NCI-H460 (cell line): ENCODE measurements around the gene NAXD. TPM values are rescaled to one million over a fixed set of nuclear protein-coding genes. Genes with fewer than 3 reads are reported as not detected.
"Not testable (repeated sequence)": the region's sequence is repeated elsewhere in the genome, so short reads cannot be mapped to it uniquely, and the experiment has no call there.

Source experiments
- DNase-seq: peaks from one replicate; pipeline ENCODE4 v3.0.0-alpha.2; 2016; ENCODE audit warnings: low read depth; ENCODE audit errors: extremely low read depth
- polyA plus RNA-seq: library from polyadenylated mRNA; depleted of rRNA; stranded (reverse); fragments of >200 nt; gene quantifications from 2 replicates; pipeline ENCODE4 v1.2.3, GENCODE V29; 2014; cell fraction: nucleus; rRNA removed
- total RNA-seq: library from RNA; depleted of rRNA; stranded (reverse); fragments of >200 nt; shearing (Covaris generic); gene quantifications from 2 replicates; pipeline ENCODE4 v1.2.3, GENCODE V29; 2014; rRNA removed

Gene NAXD
- 20.9 and 21.5 TPM in 2 replicates for total RNA-seq
- polyA plus RNA-seq: 37.9 and 53.9 TPM in 2 replicates

DNA sequence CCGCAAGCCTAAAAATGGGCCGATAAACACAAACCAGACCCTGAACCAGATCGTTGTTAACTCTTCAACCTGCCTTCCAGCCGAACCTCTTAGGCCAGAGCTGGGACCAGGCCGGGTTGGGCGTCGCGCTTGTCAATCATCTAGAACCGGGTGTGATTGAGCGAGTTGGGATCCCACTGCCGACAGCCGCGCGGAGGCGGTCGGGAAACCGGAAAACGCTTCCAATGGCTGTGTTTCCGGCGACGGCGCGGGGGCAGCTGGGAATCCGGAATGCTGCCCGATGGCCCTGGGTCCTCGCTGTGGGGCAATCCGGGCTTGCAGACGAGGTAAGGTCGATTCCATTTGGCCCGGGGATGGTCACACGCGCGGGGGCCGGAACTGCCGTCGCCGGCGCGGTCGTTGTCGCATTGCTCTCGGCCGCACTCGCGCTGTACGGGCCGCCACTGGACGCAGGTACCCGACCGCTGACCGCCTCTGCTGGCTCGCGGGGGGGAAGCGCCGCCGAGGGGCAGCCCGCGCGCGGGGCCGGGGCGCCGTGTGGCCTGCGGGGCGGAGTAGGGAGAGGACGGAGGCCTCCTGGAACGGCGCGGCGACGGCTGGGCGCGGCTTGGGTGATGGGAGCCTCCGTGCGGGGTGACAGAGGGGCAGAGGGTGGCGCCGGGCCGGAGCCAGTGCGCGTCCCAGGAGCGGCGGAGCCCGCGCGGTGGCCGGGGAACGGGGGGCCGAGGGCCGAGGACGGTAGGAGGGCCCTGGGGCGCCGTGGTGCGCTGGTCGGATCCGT lies at the start of gene NAXD:
NAXD (plus strand) TSS at position 224 of the 781 bp plus-strand sequence; CDS start at position 281, 57 bp downstream.
- DNase-seq: peak; percentile 90

- DNase-seq: no peak
Measured at GRCh38 chr13:110566171-110566570, 49.2 kb upstream of the NAXD start.

DNA sequence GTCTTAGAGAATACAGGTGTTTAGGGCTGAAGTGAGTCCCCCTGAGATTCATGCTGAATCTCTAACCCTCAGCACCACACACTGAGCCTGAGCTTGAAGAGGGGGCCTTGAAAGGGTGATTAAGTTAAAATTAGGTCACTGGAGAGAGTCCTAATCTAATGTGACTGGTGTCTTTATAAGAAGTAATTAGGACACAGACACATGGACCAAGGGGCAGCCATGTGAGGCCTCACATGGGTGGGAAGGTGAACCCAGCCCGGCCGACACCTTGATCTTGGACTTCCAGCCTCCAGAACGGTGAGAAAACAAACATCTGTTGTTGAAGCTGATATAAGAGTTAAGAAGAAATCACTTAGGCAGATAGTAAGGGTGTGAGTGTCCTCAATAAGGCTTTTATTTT lies 46.7 kb upstream of the NAXD start:
- DNase-seq: no peak

DNA sequence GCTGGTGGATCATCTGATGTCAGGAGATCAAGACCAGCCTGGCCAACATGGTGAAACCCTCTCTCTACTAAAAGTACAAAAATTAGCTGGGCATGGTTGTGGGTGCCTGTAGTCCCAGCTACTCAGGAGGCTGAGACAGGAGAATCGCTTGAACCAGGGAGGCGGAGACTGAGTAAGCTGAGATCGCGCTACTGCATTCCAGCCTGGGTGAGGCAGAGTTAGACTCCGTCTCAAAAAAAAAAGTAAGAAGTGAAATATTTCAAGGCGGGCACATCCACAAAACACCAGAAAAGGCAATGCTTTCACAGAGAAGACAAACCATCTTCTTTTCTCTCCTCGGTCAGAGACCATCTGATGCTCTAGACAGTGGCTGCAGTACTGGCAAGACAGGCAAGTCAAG lies 45.4 kb upstream of the NAXD start:
- DNase-seq: not testable (repeated sequence)

- no peak for DNase-seq
Measured at GRCh38 chr13:110570886-110571285, 44.5 kb upstream of the NAXD start.

DNA sequence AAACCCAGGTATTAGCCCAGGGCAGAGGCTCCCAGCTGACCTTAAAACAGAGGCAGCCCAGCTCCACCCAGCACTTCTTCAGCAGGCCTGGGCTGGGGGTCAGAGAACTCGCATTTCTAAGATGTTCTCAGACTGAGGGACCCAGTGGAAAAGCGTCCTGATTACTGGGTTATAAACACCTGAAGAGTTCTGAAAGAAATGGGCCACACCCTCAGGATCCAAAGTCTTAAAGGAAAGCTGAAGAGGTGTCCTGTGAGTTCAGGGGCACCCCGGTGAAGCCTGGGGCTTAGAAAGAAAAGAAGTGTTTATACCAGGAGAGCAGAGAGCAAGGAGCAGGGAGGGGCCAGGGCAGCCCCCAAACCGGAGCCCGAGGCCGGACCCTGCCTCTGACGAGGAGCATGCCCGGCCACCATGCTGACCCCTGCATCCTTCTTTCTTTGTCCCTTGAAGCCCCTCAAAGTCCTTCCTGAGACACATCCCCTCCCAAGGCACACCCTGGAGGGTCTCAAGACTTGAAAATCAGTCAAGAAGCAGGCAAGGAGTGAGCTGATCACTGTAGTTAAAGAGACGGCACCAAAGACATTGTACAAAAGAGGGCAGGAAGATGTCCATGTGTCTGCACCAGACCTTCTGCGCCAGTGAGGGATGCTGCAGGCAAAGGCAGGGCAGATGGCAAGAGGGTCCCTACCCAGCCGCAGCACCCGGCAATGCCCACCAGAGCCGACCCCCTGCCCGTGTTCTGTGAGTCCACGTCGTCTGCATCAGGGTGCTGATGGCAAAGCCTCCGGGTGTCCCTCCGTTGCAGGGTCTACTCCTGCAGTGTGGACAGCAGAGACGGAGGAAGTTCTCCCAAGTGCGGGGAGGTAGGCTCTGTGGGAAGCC lies 43.2 kb upstream of the NAXD start:
- DNase-seq: no peak

DNA sequence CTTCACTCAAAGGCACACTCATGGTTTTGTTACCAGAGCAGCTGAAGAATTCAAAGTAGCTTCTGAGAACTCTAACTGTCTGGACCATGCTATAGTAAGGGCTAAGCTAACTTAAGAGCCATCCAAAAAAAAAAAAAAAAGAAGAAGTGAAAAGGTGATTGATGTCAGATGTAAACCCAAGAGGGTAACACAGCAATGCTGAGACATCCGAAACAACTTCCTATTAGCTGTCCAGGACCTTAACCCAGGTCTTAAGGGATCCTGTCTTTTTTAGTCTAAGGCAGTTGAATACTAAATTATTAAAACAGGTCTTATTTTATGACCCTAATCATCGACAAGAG lies 42.6 kb upstream of the NAXD start:
- DNase-seq: no peak

- no peak for DNase-seq
Measured at GRCh38 chr13:110574161-110574560, 41.2 kb upstream of the NAXD start.

DNA sequence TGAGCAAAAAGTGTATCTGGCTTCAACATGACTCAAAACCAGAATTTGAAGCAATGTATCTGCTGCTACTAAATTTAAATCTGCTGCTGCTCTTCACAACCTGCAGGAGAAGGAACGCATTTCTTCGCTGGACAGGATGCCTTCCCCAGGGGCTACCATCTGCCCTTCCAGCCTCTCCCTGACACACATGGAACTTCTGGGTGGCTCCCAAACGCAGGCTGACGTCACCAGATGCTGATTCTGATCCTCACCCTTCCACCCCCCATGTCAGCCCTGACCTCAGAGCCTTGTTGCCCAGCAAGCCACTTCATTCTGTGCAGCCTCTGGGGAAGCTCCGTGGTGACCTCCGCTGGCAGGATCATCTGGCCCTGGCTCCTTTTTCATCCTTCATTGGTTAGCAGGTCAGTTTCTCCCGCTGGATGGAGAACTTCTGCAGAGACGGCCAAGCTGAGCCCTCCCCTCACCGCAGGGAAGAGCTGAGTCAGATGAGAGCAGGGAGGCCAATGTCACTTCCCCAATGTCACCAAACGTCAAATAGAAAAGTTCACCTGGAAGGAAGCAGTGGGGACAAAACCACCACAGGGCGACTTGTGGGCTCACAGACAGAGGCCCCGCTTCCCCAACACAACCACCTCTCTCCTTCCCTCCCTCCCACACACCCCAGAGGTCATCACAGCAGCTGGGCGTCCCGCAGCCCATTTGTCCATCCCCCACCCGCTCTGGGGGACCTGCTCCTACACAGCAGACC lies 39.8 kb upstream of the NAXD start:
- peak; percentile 22 for DNase-seq

DNA sequence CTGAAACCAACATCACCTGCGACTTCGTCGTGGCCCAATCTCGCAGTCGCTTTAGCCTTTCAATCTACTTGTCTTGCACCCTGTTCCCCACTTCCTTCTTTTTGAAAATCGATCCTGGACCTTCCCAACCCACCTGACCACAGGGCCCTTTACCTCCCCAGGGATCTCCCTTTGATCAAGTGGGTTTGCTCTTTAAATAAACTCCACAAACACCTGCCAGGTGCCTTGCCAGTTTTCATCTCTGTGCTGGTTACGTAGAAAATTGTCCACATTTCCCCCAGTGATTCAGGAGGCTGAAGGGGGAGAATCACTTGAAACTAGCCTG lies 39.3 kb upstream of the NAXD start:
- DNase-seq: no peak

GRCh38 chr13:110576736-110577476 lies 38.4 kb upstream of the NAXD start:
- no peak for DNase-seq

- no peak for DNase-seq
Measured at GRCh38 chr13:110578363-110578762, 37.0 kb upstream of the NAXD start.

DNA sequence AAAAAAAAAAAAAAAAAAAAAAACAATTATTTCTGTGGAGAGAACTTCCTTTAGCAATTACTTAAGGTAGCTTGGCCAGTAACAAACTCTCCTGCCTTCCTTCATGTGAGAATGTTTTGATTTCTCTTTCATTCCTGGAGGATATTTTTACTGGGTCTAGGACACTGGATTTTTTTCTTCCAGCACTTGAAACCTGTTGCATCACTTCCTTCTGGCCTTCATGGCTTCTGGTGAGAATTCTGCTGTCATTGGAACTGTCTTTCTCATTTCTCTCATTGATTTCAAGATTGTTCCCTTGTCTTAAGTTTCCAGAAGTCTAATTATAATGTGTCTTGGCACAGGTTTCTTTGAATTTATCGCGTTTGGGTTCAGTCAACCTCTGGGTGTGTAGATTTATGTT lies 34.5 kb upstream of the NAXD start:
- no peak for DNase-seq

GRCh38 chr13:110581506-110582185 lies 33.7 kb upstream of the NAXD start:
- no peak for DNase-seq

- no peak for DNase-seq
Measured at GRCh38 chr13:110582421-110582954, 32.9 kb upstream of the NAXD start.

- DNase-seq: no peak
Measured at GRCh38 chr13:110583178-110583865, 32.0 kb upstream of the NAXD start.

DNA sequence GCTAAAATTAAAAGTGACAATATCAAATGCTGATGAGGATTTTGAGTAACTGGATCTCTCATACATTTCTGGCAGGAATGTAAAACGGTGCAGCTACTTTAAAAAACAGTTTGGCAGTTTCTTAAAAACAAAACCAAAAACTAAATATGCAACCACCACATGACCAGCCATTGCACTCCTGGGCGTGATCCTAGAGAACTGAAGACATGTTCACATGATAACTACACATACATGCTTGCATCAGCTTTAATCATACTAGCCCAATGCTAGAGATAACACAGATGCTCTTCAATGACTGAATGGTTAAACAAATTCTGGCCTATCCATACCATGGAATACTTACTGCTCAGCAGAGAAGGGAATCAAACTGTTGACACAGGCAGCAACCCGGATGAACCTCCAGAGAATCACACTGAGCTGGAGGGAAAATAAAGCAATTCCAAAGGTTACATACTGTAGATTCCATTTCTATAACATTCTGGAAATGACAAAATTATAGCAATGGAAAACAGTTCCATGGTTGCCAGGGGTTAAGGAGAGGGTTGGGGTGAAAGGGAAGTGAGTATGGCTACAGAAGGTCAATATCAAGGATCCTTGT lies 25.5 kb upstream of the NAXD start:
- DNase-seq: no peak

GRCh38 chr13:110590577-110590976 lies 24.8 kb upstream of the NAXD start:
- no peak for DNase-seq

GRCh38 chr13:110592665-110593064 lies 22.7 kb upstream of the NAXD start:
- DNase-seq: no peak
